PFSK-1 (cell line): Measurements from ENCODE around the gene LYRM1.

Source experiments
- POLR2AphosphoS5 ChIP-seq: IDR thresholded peaks from 2 replicates; pipeline ENCODE4 v1.6.1; 2012; ENCODE audit warnings: low read depth, mild to moderate bottlenecking, control low read depth, low read length, moderate library complexity
- SIN3A ChIP-seq: IDR thresholded peaks from 2 replicates; pipeline ENCODE4 v1.6.1; 2012; ENCODE audit warnings: mild to moderate bottlenecking, low read length, moderate library complexity, borderline replicate concordance; ENCODE audit not compliant: insufficient read depth
- TAF1 ChIP-seq: IDR thresholded peaks from 2 replicates; pipeline ENCODE4 v1.6.1; 2012; ENCODE audit warnings: low read length, control low read depth, borderline replicate concordance; ENCODE audit not compliant: insufficient read depth
- TF ChIP-seq, protein P1 (sequence below), 2 experiments: IDR thresholded peaks; 2 replicates each; pipeline versions ENCODE4 v1.6.1 to v1.8.0; 2011 to 2012; ENCODE audit warnings: low read depth in 2 of 2, low read length in 2 of 2, control low read depth in 1 of 2, inconsistent platforms in 1 of 2, mild to moderate bottlenecking in 1 of 2, moderate library complexity in 1 of 2; ENCODE audit not compliant: insufficient read depth in 1 of 2

DNA sequence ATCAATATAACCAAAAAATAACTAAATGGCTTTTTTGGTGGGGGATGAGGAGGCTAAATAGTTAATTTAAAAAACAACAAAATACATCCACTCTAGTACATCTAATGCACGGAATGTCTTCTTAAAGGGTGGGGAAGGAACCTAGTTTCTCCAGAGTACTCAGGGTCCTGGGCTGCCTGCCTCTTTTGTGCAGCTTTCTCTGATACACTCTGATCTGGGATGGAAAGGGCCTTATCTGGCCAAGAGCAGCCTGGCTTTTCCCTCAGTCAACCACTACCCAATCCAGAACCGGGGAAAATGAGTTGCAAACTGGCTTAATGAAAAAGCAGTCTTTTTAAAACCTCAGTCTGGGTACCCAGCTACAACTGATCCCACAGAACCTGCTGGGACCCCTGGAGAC, 43.3 kb upstream of the LYRM1 start:
- no peak for TF ChIP-seq TAF1
- TF ChIP-seq, protein P1, sequence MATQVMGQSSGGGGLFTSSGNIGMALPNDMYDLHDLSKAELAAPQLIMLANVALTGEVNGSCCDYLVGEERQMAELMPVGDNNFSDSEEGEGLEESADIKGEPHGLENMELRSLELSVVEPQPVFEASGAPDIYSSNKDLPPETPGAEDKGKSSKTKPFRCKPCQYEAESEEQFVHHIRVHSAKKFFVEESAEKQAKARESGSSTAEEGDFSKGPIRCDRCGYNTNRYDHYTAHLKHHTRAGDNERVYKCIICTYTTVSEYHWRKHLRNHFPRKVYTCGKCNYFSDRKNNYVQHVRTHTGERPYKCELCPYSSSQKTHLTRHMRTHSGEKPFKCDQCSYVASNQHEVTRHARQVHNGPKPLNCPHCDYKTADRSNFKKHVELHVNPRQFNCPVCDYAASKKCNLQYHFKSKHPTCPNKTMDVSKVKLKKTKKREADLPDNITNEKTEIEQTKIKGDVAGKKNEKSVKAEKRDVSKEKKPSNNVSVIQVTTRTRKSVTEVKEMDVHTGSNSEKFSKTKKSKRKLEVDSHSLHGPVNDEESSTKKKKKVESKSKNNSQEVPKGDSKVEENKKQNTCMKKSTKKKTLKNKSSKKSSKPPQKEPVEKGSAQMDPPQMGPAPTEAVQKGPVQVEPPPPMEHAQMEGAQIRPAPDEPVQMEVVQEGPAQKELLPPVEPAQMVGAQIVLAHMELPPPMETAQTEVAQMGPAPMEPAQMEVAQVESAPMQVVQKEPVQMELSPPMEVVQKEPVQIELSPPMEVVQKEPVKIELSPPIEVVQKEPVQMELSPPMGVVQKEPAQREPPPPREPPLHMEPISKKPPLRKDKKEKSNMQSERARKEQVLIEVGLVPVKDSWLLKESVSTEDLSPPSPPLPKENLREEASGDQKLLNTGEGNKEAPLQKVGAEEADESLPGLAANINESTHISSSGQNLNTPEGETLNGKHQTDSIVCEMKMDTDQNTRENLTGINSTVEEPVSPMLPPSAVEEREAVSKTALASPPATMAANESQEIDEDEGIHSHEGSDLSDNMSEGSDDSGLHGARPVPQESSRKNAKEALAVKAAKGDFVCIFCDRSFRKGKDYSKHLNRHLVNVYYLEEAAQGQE (IDR thresholded peaks at IDR 0.05; ENCODE audit: insufficient read depth in 1 of 2, low read depth in 2 of 2, low read length in 2 of 2): no peak
- TF ChIP-seq POLR2AphosphoS5: no peak
- no peak for TF ChIP-seq SIN3A
